GM20000 (cell line): Measurements from ENCODE around the gene HPRT1.

Source experiments
- DNase-seq: peaks from one replicate; pipeline ENCODE4 v3.0.0; 2012; ENCODE audit warnings: low spot score
- CTCF ChIP-seq: IDR thresholded peaks from 2 replicates; pipeline ENCODE4 v1.5.1; 2012; ENCODE audit warnings: mild to moderate bottlenecking, control low read depth; ENCODE audit errors: extremely low read depth, missing control alignments

HPRT1 gene

GRCh38 chrX:134541906-134542305 is 81.9 kb downstream of the HPRT1 start:
- DNase-seq: no peak
- no peak for TF ChIP-seq CTCF

- TF ChIP-seq CTCF: no peak
- no peak for DNase-seq
These were observed 82.5 kb downstream of the HPRT1 start for GRCh38 chrX:134542485-134542884.

GRCh38 chrX:134543288-134543687 is 83.3 kb downstream of the HPRT1 start:
- DNase-seq: no peak
- no peak for TF ChIP-seq CTCF

GRCh38 chrX:134544135-134544512 is 84.2 kb downstream of the HPRT1 start:
- no peak for DNase-seq
- TF ChIP-seq CTCF: no peak

GRCh38 chrX:134544513-134545151 is 84.7 kb downstream of the HPRT1 start:
- no peak for TF ChIP-seq CTCF
- no peak for DNase-seq

- no peak for TF ChIP-seq CTCF
These were observed 85.5 kb downstream of the HPRT1 start for GRCh38 chrX:134545510-134545909.

GRCh38 chrX:134546187-134546586 is 86.2 kb downstream of the HPRT1 start:
- no peak for TF ChIP-seq CTCF
- no peak for DNase-seq

More at GRCh38 chrX:134545510-134545909, 85.5 kb downstream of the HPRT1 start:
- no peak for DNase-seq
